Subcutaneous abdominal adipose tissue (tissue), 5 donors: Measurements from ENCODE around the gene L1CAM.

Experiments used
- H3K27ac ChIP-seq: one replicate; pipeline ENCODE4 v1.7.0; 2013; ENCODE audit warnings: low read depth, mild to moderate bottlenecking, inconsistent platforms, low read length, moderate library complexity
- H3K27me3 ChIP-seq, 5 donors: one replicate each; pipeline ENCODE4 v1.7.0; 2013; ENCODE audit warnings: low read length in 5 of 5, inconsistent platforms in 1 of 5; ENCODE audit not compliant: control insufficient read depth in 5 of 5, insufficient read depth in 4 of 5
- H3K36me3 ChIP-seq, 5 donors: one replicate each; pipeline ENCODE4 v1.7.0; 2013; ENCODE audit warnings: low read length in 5 of 5; ENCODE audit not compliant: control insufficient read depth in 5 of 5, insufficient read depth in 5 of 5
- H3K4me1 ChIP-seq, 5 donors: one replicate each; pipeline ENCODE4 v1.7.0; 2013; ENCODE audit warnings: low read length in 5 of 5, mild to moderate bottlenecking in 3 of 5, moderate library complexity in 1 of 5; ENCODE audit not compliant: control insufficient read depth in 5 of 5, insufficient read depth in 5 of 5
- H3K4me3 ChIP-seq, 5 donors: one replicate each; pipeline ENCODE4 v1.7.0; 2013; ENCODE audit warnings: low read length in 5 of 5, low read depth in 1 of 5
- H3K9ac ChIP-seq, 5 donors: one replicate each; pipeline ENCODE4 v1.7.0; 2013; ENCODE audit warnings: low read length in 5 of 5, mild to moderate bottlenecking in 4 of 5, moderate library complexity in 3 of 5
- H3K9me3 ChIP-seq, 5 donors: one replicate each; pipeline ENCODE4 v1.7.0; 2013; ENCODE audit warnings: low read length in 5 of 5; ENCODE audit not compliant: control insufficient read depth in 5 of 5
- donor health status: healthy.
- donor health status: healthy.
- donor health status: healthy.
- donor health status: healthy.
- donor health status: healthy.

L1CAM gene

GRCh38 chrX:153917869-153918268 is 31.9 kb upstream of the L1CAM start:
- H3K27me3 ChIP-seq, result peaks cover 22 to 32% (median 26%) of the 10 kb centered on the region in 5 donors
- peaks cover 0 to 8% (median 0%) of the 10 kb centered on the region in 5 donors for H3K36me3 ChIP-seq
- no peak overlapping the region for H3K27ac ChIP-seq
- no peak overlapping the region for H3K9ac ChIP-seq
- peaks cover 0 to 23% (median 13%) of the 10 kb centered on the region in 5 donors for H3K4me1 ChIP-seq
- no peak overlapping the region for H3K4me3 ChIP-seq
- H3K9me3 ChIP-seq, result no peaks in the 10 kb centered on the region

- peaks cover 0 to 6% (median 0%) of the 10 kb centered on the region in 5 donors for H3K4me1 ChIP-seq
- H3K27ac ChIP-seq, result no peak overlapping the region
- H3K27me3 ChIP-seq, result peaks cover 0 to 29% (median 11%) of the 10 kb centered on the region in 5 donors
- H3K9ac ChIP-seq, result no peak overlapping the region
- peaks cover 0 to 5% (median 0%) of the 10 kb centered on the region in 5 donors for H3K36me3 ChIP-seq
- H3K9me3 ChIP-seq, result no peaks in the 10 kb centered on the region
- no peak overlapping the region for H3K4me3 ChIP-seq
These were observed 27.7 kb upstream of the L1CAM start for GRCh38 chrX:153913701-153914100.

- H3K27me3 ChIP-seq, result peaks cover under 1 to 27% (median 10%) of the 10 kb centered on the region in 5 donors
- H3K4me1 ChIP-seq, result peaks cover 0 to 6% (median 0%) of the 10 kb centered on the region in 5 donors
- peaks cover 0 to 5% (median 0%) of the 10 kb centered on the region in 5 donors for H3K36me3 ChIP-seq
These were observed 27.2 kb upstream of the L1CAM start for GRCh38 chrX:153913211-153913610.

GRCh38 chrX:153911798-153912197 is 25.8 kb upstream of the L1CAM start:
- peaks cover 0 to 17% (median 0%) of the 10 kb centered on the region in 5 donors for H3K4me1 ChIP-seq
- H3K4me3 ChIP-seq, result no peak overlapping the region
- H3K27ac ChIP-seq, result no peak overlapping the region
- H3K27me3 ChIP-seq, result peaks cover 8 to 37% (median 18%) of the 10 kb centered on the region in 5 donors
- no peaks in the 10 kb centered on the region for H3K9me3 ChIP-seq
- peaks cover 0 to 10% (median 0%) of the 10 kb centered on the region in 5 donors for H3K36me3 ChIP-seq
- no peak overlapping the region for H3K9ac ChIP-seq

More at GRCh38 chrX:153913211-153913610, 27.2 kb upstream of the L1CAM start:
- Histone ChIP-seq H3K9ac (no peak overlapping the region), H3K9me3 (no peaks in the 10 kb centered on the region), H3K27ac (no peak overlapping the region), H3K4me3 (no peak overlapping the region)

- Histone ChIP-seq H3K9ac (no peak overlapping the region), H3K9me3 (no peaks in the 10 kb centered on the region), H3K36me3 (peaks cover 0 to 10% (median 0%) of the 10 kb centered on the region in 5 donors)
These were observed 24.5 kb upstream of the L1CAM start for GRCh38 chrX:153910446-153910845.

GRCh38 chrX:153909980-153910360 is 24.0 kb upstream of the L1CAM start:
- Histone ChIP-seq H3K36me3 (peaks cover 0 to 10% (median 0%) of the 10 kb centered on the region in 5 donors), H3K9ac (no peak overlapping the region), H3K9me3 (no peaks in the 10 kb centered on the region)

More at GRCh38 chrX:153910446-153910845, 24.5 kb upstream of the L1CAM start:
- Histone ChIP-seq H3K27me3 (peaks cover 12 to 43% (median 21%) of the 10 kb centered on the region in 5 donors), H3K27ac (no peak overlapping the region), H3K4me1 (peaks cover 0 to 30% (median 0%) of the 10 kb centered on the region in 5 donors), H3K4me3 (no peak overlapping the region)

GRCh38 chrX:153909024-153909979 is 23.3 kb upstream of the L1CAM start:
- Histone ChIP-seq H3K9me3 (no peaks in the 10 kb centered on the region), H3K4me3 (no peak overlapping the region), H3K27me3 (peaks cover 12 to 45% (median 21%) of the 10 kb centered on the region in 5 donors), H3K4me1 (peaks cover 0 to 30% (median 0%) of the 10 kb centered on the region in 5 donors), H3K36me3 (peaks cover 0 to 10% (median 0%) of the 10 kb centered on the region in 5 donors), H3K9ac (no peak overlapping the region), H3K27ac (no peak overlapping the region)

More at GRCh38 chrX:153909980-153910360, 24.0 kb upstream of the L1CAM start:
- Histone ChIP-seq H3K4me3 (no peak overlapping the region), H3K4me1 (peaks cover 0 to 30% (median 0%) of the 10 kb centered on the region in 5 donors), H3K27ac (no peak overlapping the region), H3K27me3 (peaks cover 12 to 43% (median 21%) of the 10 kb centered on the region in 5 donors)

- H3K9ac ChIP-seq, result no peak overlapping the region
- peaks cover 0 to 38% (median 7%) of the 10 kb centered on the region in 5 donors for H3K4me1 ChIP-seq
- H3K27me3 ChIP-seq, result peaks cover 12 to 42% (median 25%) of the 10 kb centered on the region in 5 donors
- no peak overlapping the region for H3K4me3 ChIP-seq
- H3K9me3 ChIP-seq, result no peaks in the 10 kb centered on the region
- peaks cover 0 to 10% (median 0%) of the 10 kb centered on the region in 5 donors for H3K36me3 ChIP-seq
- H3K27ac ChIP-seq, result no peak overlapping the region
These were observed 22.4 kb upstream of the L1CAM start for GRCh38 chrX:153908219-153908860.

GRCh38 chrX:153907456-153907855 is 21.5 kb upstream of the L1CAM start:
- Histone ChIP-seq H3K36me3 (peaks cover 0 to 4% (median 0%) of the 10 kb centered on the region in 5 donors), H3K4me3 (no peak overlapping the region), H3K9me3 (no peaks in the 10 kb centered on the region), H3K27me3 (peaks cover 12 to 39% (median 25%) of the 10 kb centered on the region in 5 donors), H3K9ac (no peak overlapping the region), H3K4me1 (peaks cover 0 to 47% (median 14%) of the 10 kb centered on the region in 5 donors), H3K27ac (no peak overlapping the region)
